ENCODE data around the gene PC.

GRCh38 chr11:66901964-66902390 lies 56.2 kb downstream of the PC start:
- TF ChIP-seq POLR2A (IDR thresholded peaks at IDR 0.05; ENCODE audit: low read depth, low read length) (no peak), SPI1 (IDR thresholded peaks at IDR 0.05; ENCODE audit: low read depth, low read length) (no peak), TAF1 (IDR thresholded peaks at IDR 0.05; ENCODE audit: low read depth, low read length) (no peak), PAX5 (IDR thresholded peaks at IDR 0.05; ENCODE audit: insufficient read depth, low read length, severe bottlenecking) (no peak), POLR2AphosphoS5 (IDR thresholded peaks at IDR 0.05; ENCODE audit: low read depth, low read length) (no peak), POU2F2 (IDR thresholded peaks at IDR 0.05; ENCODE audit: low read depth, low read length) (no peak)

Data from GM12891 (cell line).